SIG-M5 treated with dmso at 0.1 percent for 504 hours (cell line): ENCODE data around the gene BRAF.
A peak's percentile ranks its signal among the peaks of the same experiment; 100 is the strongest.
"Not testable (repeated sequence)": the region's sequence is repeated elsewhere in the genome, so short reads cannot be mapped to it uniquely, and the experiment has no call there.

Experiments
- DNase-seq: peaks from one replicate; lab custom pipeline; 2025; ENCODE audit not compliant: unreplicated experiment; lab: John Stamatoyannopoulos, UW

Gene BRAF

DNA sequence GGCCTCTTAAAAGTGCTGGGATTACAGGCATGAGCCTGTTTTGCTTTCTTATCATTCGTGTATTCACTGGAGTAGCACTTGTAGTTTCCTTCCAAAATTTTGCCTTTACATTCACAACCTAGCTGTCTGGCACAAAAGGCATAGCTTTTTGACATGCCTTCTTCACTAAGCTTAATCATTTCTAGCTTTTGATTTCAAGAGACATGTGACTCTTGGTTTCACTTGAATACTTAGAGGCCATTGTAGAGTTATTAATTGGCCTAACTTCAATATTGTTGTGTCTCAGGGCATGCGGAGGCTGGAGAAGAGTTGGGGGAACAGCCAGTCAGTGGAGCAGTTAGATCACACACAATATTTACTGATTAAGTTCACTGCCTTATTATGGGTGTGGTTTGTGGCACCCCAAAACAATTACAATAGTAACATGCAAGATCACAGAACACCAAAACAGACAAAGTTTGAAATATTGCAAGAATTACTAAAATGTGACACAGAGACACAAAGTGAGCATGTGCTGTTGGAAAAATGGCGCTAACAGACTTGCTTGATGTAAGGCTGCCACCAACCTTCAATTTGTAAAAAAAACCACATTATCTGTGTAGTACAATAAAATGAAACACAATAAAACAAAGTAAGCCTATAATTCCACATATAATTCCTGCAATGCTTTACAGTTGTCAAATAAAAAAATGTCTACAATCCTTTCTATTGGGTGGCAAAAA is 43.1 kb downstream of the BRAF start:
- no peak for DNase-seq

DNA sequence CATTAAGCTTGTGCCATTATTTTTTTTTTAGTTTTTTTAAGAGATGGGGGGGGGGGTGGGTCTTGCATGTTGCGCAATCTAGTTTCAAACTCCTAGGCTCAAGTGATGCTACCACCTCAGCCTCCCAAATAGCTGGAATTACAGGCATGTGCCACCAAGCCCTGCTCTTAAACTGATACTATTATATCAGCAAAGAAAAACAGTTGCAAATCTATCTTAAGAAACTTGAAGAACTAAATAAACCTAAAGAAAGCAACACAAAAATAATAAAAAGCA is 47.5 kb downstream of the BRAF start:
- no peak for DNase-seq

DNA sequence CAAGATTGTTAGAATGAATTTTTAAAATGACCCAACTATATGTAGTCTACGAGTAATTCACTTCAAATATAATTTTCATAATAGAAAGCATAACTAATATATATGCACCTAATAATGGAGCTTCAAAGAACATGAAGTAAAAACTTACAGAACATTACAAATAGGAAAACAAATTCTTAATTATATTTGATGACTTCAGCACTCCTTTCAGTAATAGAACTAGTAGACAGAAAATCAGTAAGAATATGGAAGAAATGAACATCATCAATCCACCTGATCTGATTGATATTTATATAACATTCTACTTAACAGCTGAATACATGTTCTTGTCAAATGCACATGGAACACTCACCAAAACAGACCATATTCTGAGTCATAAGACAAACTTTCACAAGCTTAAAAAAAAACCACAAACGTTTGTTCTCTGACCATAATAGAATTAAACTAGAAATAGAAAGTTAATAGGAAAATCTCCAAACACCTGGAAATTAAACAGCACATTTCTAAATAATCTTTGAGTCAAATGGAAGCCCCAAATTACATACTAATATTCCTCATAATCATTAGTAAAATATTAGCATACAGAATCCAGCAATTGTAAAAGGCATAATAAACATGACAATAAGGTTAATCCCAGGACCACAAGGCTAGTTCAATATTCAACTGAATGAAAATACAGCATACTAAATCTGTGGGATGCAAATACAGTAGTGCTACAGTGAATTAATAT is 48.0 kb downstream of the BRAF start:
- DNase-seq, result peak; percentile 30

DNA sequence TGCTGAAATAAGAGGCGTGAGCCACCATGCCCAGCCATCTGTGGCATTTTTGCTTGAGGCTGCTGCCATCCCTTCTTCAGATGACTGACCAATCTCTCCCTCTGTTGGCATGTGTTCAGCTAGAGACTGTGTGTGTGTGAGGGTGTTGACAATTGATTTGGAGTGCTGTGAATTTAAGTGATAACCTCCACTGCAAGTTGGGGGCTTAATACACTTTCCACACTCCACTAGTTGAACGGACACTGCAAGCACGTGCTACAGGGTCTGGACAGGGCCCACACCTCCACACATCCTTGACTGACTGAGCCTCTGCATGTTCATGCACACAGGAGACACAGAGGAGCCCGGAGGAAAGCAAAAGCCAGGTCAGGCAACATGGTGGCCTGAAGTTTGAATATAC is 51.3 kb downstream of the BRAF start:
- DNase-seq, result no peak

DNA sequence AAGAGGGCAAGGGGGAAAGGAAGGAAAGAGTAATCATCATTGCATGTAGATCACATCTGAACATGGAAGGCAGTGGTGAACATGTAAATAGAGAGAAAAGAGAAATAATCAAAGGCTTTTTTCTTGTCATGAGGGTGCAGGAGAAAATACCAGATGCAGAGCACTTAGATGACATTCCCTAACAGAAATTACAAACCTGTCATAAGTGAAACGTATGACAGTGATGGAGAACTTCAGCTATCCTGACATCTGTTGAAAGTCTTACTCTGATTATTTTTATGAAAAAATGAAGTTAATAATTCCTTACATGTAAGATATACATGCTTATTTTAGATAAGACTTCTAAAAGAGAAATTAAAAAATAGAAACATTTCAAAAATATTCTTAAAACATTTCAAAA is 54.7 kb downstream of the BRAF start:
- no peak for DNase-seq

DNA sequence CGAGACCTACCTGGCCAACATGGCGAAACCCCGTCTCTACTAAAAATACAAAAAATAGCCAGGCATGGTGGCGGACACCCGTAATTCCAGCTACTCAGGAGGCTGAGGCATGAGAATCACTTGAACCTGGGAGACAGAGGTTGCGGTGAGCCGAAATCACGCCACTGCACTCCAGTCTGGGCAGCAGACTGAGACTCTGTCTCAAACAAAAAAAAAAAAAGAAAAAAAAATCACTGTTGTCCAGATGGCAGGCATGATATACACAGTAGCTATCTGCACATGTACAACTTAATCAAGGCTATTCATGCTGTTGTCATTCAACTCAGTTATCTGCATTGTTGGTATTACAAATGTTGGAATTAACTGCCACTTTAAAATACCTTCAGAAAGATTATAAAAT is 55.3 kb downstream of the BRAF start:
- no peak for DNase-seq

DNA sequence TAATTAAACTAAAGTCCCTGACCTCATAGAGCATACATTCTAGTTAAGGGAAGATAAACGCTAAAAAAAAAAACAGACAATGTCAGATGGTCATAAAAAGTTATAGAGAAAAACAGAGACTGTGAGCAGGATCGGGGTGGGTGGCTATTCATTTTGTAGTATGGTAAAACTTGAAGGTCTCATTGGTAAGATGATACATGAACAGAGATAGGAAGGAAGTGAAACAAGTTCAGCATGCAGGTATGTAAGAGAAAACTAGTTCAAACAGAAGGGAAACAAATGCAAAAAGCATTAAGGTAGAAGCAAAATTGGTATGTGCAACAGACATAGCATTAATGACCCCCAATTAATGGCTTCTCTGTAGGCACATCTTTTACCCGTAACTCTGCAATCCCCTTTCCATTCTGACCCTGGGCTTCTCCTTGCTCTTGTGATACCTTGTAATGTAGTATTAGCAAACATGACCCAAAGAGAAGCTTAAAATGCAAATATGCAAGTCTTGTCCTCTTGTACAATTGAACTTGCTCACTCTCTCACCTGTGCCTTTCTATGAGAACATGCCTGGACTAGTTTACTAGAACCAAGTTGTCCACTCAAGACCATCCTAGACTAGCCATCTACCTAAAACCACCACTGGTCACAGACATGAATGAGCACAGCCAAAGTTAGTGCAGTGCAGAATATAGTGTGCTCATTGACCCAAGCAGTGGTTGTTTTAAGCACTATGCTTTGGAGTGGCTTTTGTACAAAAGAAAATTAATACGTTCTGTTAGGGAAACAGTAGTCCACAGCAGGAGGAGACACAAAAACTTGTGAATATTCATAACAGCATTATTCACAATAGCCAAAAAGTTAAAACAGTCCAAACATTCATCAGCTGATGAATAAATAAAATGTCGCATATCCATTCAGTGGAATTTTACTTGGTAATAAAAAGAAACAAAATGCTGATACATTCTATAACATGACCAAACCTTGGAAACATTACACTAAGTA is 57.0 kb downstream of the BRAF start:
- no peak for DNase-seq

DNA sequence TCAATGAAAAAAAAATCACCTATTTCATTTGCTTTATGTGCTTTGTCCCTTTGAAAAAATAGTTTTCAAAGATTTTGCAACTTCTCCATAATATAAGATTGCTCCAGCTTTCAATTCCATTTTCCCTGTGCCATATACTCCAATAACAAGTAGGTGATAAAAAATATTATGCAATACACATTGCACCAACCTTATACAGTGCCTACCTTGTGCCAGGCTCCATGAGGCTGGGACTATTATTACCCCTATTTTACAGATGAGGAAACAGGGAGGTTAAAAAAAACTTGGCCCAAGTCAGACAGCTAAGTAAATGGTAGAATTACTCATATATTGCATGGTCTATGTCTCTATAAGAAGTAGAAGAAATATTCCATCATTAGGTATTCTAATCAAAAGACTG is 57.8 kb downstream of the BRAF start:
- no peak for DNase-seq

DNA sequence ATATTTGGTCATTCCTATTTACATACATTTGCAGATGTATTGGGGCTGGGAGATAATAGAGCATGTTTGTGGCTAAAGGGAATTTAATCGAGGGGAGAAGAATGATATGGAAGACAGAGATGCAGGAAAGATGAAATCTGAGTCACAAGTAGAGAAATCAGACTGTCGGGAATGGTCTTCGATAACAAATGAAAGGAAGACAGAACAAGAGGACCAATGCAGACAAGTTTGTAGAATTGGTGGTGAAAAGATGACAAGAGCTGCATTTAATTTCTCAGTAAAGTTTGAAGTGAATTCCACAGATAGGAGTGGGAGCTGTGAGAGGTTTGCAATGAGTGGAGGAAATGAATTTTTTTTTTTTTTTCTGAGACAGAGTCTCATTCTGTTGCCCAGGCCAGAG is 60.0 kb downstream of the BRAF start:
- DNase-seq, result no peak

DNA sequence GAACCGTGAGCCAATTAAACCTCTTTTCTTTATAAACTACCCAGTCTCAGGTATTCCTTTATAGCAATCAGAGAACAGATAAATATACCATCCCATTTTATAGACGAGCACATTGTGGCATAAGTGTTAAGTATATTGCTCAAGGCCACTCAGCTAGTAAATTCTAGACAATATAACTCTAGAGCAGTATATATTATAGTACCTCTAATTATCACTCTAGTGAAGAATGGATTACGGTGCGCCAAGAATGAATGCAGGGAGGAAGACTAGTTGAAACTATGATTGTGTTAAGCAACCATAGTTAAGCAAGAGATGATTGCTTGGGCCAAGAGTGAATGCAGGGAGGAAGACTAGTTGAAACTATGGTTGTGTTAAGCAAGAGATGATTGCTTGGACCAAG is 60.9 kb downstream of the BRAF start:
- DNase-seq, result no peak

DNA sequence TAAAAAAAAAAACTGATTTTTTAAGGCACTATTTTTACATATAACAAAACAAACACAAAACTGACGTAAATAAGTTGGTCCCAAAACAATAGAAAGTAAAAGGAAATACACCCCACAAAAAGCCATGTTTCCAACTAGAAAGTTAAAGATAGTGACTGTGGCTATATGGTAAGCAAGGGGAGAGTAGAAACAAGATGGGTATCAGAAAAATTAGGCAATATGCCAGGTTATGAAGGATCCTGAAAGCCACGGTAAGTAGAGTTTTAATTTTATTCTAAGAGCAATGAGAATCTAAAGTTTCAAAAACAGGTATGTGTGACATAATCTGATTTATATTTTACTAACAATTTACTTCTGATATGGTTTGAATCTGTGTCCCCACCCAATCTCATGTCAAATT is 61.5 kb downstream of the BRAF start:
- no peak for DNase-seq

DNA sequence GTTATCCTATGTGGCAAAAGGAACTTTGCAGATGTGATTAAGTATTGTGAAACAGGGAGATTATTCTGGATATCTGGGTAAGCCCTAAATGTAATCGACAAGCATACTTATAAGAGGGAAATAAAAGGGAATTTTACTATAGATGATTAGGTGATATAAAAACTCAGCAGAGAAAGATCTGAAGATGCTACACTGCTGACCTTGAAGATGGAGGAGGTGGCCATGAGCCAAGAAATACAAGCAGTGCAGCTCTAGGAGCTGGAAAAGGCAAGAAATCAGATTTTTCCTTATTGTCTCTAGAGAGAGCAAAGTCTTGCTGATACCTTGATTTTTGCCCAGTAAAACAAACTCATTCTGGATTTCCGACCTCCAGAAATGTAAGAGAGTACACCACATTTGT is 67.7 kb downstream of the BRAF start:
- DNase-seq, result no peak

DNA sequence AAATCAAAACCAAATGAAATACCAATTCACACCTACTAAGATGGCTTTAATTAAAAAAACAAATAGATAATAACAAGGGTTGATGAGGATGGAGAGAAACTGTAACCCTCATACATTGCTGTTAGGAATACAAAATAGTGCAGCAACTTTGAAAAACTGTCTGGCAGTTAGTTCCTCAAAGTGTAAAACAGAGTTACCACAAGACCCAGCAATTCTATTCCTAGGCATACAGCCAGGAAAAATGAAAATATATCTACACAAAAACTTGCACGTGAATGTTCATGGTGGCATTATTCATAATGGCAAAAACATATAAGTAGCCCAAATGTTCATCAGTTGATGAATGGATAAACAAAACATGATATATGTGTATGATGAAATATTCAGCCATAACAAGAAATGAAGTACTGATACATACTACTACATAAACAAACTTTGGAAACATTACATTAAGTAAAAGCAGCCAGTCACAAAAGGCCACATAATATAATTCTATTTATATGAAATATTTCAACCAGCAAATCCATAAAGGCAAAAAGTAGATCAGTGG is 83.5 kb downstream of the BRAF start:
- no peak for DNase-seq

DNA sequence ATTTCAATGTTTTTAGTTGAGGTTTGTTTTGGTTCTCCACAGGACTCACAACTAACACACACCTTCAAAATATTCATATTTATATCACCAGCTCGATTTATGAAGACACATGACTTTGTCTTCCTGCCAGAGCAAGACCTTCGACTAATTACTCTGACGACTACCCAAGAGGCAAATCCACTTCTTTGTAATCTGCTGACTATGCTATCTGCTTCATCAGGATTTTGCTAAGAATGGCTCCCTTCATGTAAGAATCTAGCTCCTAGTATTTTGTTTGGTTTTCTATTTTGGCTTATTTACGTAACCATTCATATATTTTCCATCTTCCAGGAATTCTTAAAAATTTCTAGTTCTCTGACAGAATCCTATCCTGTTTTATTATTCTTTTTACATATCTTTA is 93.0 kb downstream of the BRAF start:
- DNase-seq, result no peak

DNA sequence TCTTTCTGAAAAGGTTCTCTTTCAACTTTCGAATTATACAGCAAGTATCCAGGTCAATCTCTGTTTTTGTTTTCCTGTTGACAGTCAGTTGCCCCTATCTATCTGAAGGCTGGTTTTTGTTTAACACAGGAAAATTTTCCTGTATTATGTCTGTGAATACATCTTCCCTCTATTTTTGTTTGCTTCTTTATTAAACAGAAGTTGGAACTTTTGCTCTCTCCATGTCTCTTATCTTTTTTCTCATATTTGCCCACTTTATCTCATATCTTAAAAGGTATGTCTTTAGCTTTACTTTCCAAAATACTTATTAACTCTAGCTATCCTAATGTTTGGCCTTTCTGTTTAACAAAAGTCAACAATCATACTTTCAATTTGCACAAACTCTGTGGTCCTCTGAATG is 95.0 kb downstream of the BRAF start:
- DNase-seq, result no peak

DNA sequence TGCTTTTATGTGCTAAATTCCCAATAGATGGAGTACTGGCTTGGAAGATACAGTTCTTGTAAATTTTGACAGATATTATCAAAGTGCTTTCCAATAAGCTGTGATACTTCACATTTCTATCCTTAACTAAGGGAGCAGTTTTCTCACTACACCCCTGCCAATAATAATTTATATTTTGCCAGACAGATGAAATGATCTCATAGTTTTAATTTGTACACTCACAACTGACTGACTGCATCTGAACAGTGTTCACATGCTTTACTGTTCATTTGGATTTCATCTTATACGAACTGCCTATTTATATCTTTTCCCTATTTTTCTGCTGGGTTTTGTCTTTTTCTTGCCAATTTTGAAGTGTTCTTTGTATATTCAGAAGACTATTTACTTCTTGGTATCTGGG is 96.0 kb downstream of the BRAF start:
- no peak for DNase-seq

DNA sequence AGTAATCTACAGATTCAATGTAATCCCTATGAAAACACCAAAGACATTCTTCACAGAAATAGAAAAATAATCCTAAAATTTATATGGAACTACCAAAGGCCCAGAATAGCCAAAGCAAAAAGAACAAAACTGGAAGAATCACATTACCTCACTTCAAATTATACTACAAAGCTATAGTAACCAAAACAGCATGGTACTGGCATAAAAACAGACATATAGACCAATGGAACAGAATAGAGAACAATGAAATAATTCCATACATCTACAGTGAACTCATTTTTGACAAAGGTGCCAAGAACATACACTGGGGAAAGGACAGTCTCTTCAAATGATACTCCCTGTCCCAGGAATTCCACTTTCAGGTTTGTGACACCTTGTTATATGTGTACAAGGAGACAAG is 107.3 kb downstream of the BRAF start:
- not testable (repeated sequence) for DNase-seq

DNA sequence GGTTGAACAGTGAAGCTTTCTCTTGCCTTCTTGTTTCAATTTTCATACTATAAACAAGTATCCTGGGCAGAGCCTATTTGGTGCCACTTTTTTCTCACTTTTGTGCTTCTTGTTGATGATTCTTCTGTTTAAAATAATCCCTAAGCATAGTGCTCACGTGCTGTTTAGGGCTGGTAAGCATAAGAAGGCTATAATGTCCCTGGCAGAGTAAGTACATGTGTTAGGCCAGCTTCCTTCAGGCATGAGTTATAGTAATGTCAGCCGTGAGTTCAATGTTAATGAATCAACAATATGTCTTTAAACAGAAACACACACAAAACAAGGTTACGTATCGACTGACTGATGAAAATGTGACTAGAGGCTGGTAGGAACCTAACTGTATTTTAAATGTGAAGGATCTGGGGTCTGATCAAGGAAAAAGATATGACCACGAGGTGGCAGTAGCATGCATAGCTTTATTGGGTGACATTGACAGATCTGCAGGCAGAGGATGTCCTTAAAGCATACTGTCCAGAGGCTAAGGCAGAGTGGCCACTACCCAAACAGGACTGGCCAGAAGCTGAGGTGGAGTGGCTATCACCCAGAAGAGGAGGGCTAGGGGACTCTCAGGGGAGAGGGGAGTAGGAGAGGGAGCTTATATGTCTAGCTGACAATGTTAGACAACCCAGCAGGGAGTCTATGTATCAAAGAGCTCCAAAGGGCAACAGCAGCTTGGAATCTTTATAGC is 113.7 kb downstream of the BRAF start:
- peak; percentile 53 for DNase-seq

DNA sequence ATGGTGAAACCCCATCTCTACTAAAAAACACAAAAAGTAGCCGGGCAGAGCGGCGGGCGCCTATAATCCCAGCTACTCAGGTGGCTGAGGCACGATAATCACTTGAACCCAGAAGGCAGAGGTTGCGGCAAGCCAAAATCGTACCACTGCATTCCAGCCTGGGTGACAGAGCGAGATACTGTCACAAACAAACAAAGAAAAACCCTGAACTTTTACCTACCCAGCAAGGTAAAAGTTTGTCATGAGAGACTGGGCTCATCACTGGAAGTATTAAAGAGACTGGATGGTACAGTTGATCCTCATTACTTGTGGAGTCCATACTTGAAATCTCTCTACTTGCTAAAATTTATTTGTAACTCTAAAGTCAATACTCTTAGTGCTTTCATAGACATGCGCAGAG is 114.3 kb downstream of the BRAF start:
- DNase-seq, result no peak

DNA sequence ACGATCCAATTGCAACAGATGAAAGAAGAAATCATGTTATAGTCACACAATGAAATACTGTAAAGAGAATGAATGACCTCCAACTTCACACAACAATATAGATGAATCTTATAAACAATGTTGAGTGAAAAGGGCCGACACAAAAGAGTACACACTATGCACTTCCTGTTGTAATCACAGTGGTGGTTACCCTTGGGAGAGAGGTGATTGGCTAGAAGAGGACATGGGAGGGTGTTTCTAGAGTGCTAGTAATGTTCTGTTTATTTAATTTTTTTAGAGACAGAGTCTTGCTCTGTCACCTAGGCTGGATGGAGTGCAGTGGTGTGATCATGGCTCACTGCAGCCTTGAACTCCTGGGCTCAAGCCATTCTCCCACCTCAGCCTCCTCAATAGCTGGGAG is 145.8 kb downstream of the BRAF start:
- DNase-seq, result no peak

DNA sequence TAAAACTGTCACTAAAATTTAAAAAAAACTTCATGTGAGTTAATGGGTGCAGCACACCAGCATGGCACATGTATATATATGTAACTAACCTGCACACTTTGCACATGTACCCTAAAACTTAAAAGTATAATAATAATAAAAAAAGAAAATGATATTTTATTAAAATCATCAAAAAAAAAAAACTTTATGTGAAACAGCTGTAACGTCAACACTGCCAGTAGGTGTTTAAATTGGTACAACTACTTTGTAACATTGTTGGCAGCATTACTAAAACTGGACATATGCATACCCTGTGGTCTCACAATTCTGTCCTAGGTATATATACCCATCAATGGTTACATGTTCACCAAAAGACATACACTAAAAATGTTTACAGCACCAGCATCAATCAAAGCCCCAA is 146.2 kb downstream of the BRAF start:
- DNase-seq, result no peak
